ENCODE measurements around the gene RASGRP4. TPM values are rescaled to one million over a fixed set of nuclear protein-coding genes. Genes with fewer than 3 reads are reported as not detected.

RASGRP4 gene
- total RNA-seq, 1 experiment from 2014 or later = not detected

- TF ChIP-seq, protein P1, sequence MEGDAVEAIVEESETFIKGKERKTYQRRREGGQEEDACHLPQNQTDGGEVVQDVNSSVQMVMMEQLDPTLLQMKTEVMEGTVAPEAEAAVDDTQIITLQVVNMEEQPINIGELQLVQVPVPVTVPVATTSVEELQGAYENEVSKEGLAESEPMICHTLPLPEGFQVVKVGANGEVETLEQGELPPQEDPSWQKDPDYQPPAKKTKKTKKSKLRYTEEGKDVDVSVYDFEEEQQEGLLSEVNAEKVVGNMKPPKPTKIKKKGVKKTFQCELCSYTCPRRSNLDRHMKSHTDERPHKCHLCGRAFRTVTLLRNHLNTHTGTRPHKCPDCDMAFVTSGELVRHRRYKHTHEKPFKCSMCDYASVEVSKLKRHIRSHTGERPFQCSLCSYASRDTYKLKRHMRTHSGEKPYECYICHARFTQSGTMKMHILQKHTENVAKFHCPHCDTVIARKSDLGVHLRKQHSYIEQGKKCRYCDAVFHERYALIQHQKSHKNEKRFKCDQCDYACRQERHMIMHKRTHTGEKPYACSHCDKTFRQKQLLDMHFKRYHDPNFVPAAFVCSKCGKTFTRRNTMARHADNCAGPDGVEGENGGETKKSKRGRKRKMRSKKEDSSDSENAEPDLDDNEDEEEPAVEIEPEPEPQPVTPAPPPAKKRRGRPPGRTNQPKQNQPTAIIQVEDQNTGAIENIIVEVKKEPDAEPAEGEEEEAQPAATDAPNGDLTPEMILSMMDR (IDR thresholded peaks at IDR 0.05; ENCODE audit: insufficient read depth in 1 of 2, low read depth in 1 of 2, low read length in 1 of 2, severe bottlenecking in 1 of 2, unreplicated experiment in 1 of 2) = no peak
- no peaks in the 10 kb centered on the region for H3K4me1 ChIP-seq
- Mint-ChIP-seq H3K9me3 (ENCODE audit: unreplicated experiment) (peaks cover 11% of the 10 kb centered on the region), H3K4me1 (ENCODE audit: low read depth, unreplicated experiment) (peaks cover 6% of the 10 kb centered on the region), H3K27me3 (ENCODE audit: insufficient read depth, unreplicated experiment) (peaks cover 11% of the 10 kb centered on the region), H3K27ac (ENCODE audit: unreplicated experiment) (no peak overlapping the region), H3K36me3 (ENCODE audit: insufficient read depth, unreplicated experiment) (no peaks in the 10 kb centered on the region), H3K4me3 (ENCODE audit: unreplicated experiment) (no peak overlapping the region)
- CTCF ChIA-PET = no interaction called here
- intact Hi-C loops (cut with micrococcal nuclease; ENCODE audit: unreplicated experiment) = no loop called here
- DNase-seq = no peak
- H3K9me3 ChIP-seq = no peaks in the 10 kb centered on the region
- H3K36me3 ChIP-seq (ENCODE audit: control insufficient read depth, insufficient read depth, low read length) = no peaks in the 10 kb centered on the region
- no peaks in the 10 kb centered on the region for H3K27me3 ChIP-seq (replicated peaks; ENCODE audit: control insufficient read depth, insufficient read depth, low read length)
- no peak overlapping the region for H3K4me3 ChIP-seq (ENCODE audit: low read depth, low read length)
- no TSS peak for BruUV-seq (replicated peaks)
- POLR2A ChIA-PET = no interaction called here
Measured at GRCh38 chr19:38458991-38459390, 33.0 kb upstream of the RASGRP4 start.

- Mint-ChIP-seq H3K27ac (ENCODE audit: unreplicated experiment) (no peak overlapping the region), H3K4me3 (ENCODE audit: unreplicated experiment) (no peak overlapping the region), H3K9me3 (ENCODE audit: unreplicated experiment) (peaks cover 11% of the 10 kb centered on the region), H3K27me3 (ENCODE audit: insufficient read depth, unreplicated experiment) (peaks cover 11% of the 10 kb centered on the region), H3K36me3 (ENCODE audit: insufficient read depth, unreplicated experiment) (no peaks in the 10 kb centered on the region), H3K4me1 (ENCODE audit: low read depth, unreplicated experiment) (peaks cover 6% of the 10 kb centered on the region)
- H3K27me3 ChIP-seq (replicated peaks; ENCODE audit: control insufficient read depth, insufficient read depth, low read length) = no peaks in the 10 kb centered on the region
- no peak overlapping the region for H3K4me3 ChIP-seq (ENCODE audit: low read depth, low read length)
- ChIA-PET CTCF (no interaction called here), POLR2A (no interaction called here)
- no peaks in the 10 kb centered on the region for H3K9me3 ChIP-seq
- H3K4me1 ChIP-seq = no peaks in the 10 kb centered on the region
- DNase-seq = no peak
- BruUV-seq (replicated peaks) = no TSS peak
- intact Hi-C loops (cut with micrococcal nuclease; ENCODE audit: unreplicated experiment) = no loop called here
- no peaks in the 10 kb centered on the region for H3K36me3 ChIP-seq (ENCODE audit: control insufficient read depth, insufficient read depth, low read length)
- TF ChIP-seq, protein P1 (IDR thresholded peaks at IDR 0.05; ENCODE audit: insufficient read depth in 1 of 2, low read depth in 1 of 2, low read length in 1 of 2, severe bottlenecking in 1 of 2, unreplicated experiment in 1 of 2) = no peak
Measured at GRCh38 chr19:38457690-38458405, 31.8 kb upstream of the RASGRP4 start.

GRCh38 chr19:38457202-38457601, 31.2 kb upstream of the RASGRP4 start:
- no peaks in the 10 kb centered on the region for H3K36me3 Mint-ChIP-seq (ENCODE audit: insufficient read depth, unreplicated experiment)
- Histone ChIP-seq H3K4me3 (ENCODE audit: low read depth, low read length) (no peak overlapping the region), H3K36me3 (ENCODE audit: control insufficient read depth, insufficient read depth, low read length) (no peaks in the 10 kb centered on the region), H3K27me3 (replicated peaks; ENCODE audit: control insufficient read depth, insufficient read depth, low read length) (no peaks in the 10 kb centered on the region), H3K4me1 (no peaks in the 10 kb centered on the region), H3K9me3 (no peaks in the 10 kb centered on the region)
- ChIA-PET CTCF (no interaction called here), POLR2A (no interaction called here)
- H3K27me3 Mint-ChIP-seq (ENCODE audit: insufficient read depth, unreplicated experiment) = peaks cover 9% of the 10 kb centered on the region
- peaks cover 6% of the 10 kb centered on the region for H3K4me1 Mint-ChIP-seq (ENCODE audit: low read depth, unreplicated experiment)
- no peak for DNase-seq
- BruUV-seq (replicated peaks) = no TSS peak
- H3K4me3 Mint-ChIP-seq (ENCODE audit: unreplicated experiment) = no peak overlapping the region
- H3K27ac Mint-ChIP-seq (ENCODE audit: unreplicated experiment) = no peak overlapping the region
- H3K9me3 Mint-ChIP-seq (ENCODE audit: unreplicated experiment) = peaks cover 11% of the 10 kb centered on the region
- TF ChIP-seq, protein P1 (IDR thresholded peaks at IDR 0.05; ENCODE audit: insufficient read depth in 1 of 2, low read depth in 1 of 2, low read length in 1 of 2, severe bottlenecking in 1 of 2, unreplicated experiment in 1 of 2) = no peak
- intact Hi-C loops (cut with micrococcal nuclease; ENCODE audit: unreplicated experiment) = no loop called here
